IMR-90 (cell line): ENCODE results near the gene TP53I11. TPM values are rescaled to one million over a fixed set of nuclear protein-coding genes. Genes with fewer than 3 reads are reported as not detected.

Experiments
- ATAC-seq: fragments of 200-7000 bp; cut with Tn5 transposase; 2 replicates; pipeline ENCODE4 v1.9.1; 2020; ENCODE audit warnings: low read depth, mild to moderate bottlenecking, moderate library complexity
- BruUV-seq: library from RNA; stranded (reverse); fragments of 400-500 nt; replicated peaks from 2 replicates; lab custom pipeline; 2021; lab: Mats Ljungman, UMichigan
- CTCF ChIA-PET: fragments of 300-600 bp; formaldehyde crosslinking; extraction: SDS; loops from one replicate; lab custom pipeline; 2021; ENCODE audit warnings: antibody characterized with exemption; lab: Yijun Ruan, JAX
- POLR2A ChIA-PET: fragments of 300-600 bp; sonication (Branson Sonifier 250); formaldehyde crosslinking; loops from one replicate; lab custom pipeline; 2022; ENCODE audit warnings: antibody characterized with exemption; ENCODE audit not compliant: unreplicated experiment; lab: Charles Lee
- DNase-seq: peaks from one replicate; pipeline ENCODE4 v3.0.0; 2013
- H2AFZ ChIP-seq: replicated peaks from 2 replicates; pipeline ENCODE3; 2013; ENCODE audit warnings: low read length, mild to moderate bottlenecking; ENCODE audit not compliant: poor library complexity
- H2AK5ac ChIP-seq: 2 replicates; pipeline ENCODE4 v1.6.1; 2013; ENCODE audit warnings: low read depth, low read length, inconsistent platforms
- H2AK9ac ChIP-seq: replicated peaks from 2 replicates; pipeline ENCODE3; 2013; ENCODE audit warnings: mild to moderate bottlenecking, low read depth, low read length, moderate library complexity; ENCODE audit not compliant: poor library complexity
- H2BK120ac ChIP-seq: 2 replicates; pipeline ENCODE4 v1.6.1; 2013; ENCODE audit warnings: low read depth, low read length, inconsistent platforms
- H2BK15ac ChIP-seq: 3 replicates; pipeline ENCODE4 v1.6.1; 2013; ENCODE audit warnings: low read depth, low read length, inconsistent platforms
- H2BK20ac ChIP-seq: 2 replicates; pipeline ENCODE4 v1.6.1; 2013; ENCODE audit warnings: low read depth, mild to moderate bottlenecking, inconsistent platforms, low read length, moderate library complexity
- H2BK5ac ChIP-seq: 2 replicates; pipeline ENCODE4 v1.6.1; 2013; ENCODE audit warnings: mild to moderate bottlenecking, low read depth, low read length, inconsistent platforms; ENCODE audit not compliant: poor library complexity, severe bottlenecking
- H3K14ac ChIP-seq: replicated peaks from 2 replicates; pipeline ENCODE4 v1.6.1; 2013; ENCODE audit warnings: low read depth, low read length, inconsistent platforms
- H3K18ac ChIP-seq: 2 replicates; pipeline ENCODE4 v1.6.1; 2013; ENCODE audit warnings: low read depth, low read length, control low read depth
- H3K23ac ChIP-seq: 2 replicates; pipeline ENCODE4 v1.6.1; 2013; ENCODE audit warnings: low read depth, low read length, inconsistent platforms
- H3K27ac ChIP-seq: 2 replicates; pipeline ENCODE4 v1.5.1; 2013; ENCODE audit warnings: mild to moderate bottlenecking, control low read depth, low read length; ENCODE audit not compliant: insufficient read depth
- H3K27me3 ChIP-seq: 2 replicates; pipeline ENCODE4 v1.6.1; 2013; ENCODE audit warnings: low read length; ENCODE audit not compliant: control insufficient read depth, insufficient read depth
- H3K36me3 ChIP-seq: 2 replicates; pipeline ENCODE4 v1.6.1; 2013; ENCODE audit warnings: low read length, mixed read lengths; ENCODE audit not compliant: control insufficient read depth, insufficient read depth
- H3K4ac ChIP-seq: 2 replicates; pipeline ENCODE4 v1.6.1; 2013; ENCODE audit warnings: low read depth, low read length, inconsistent platforms
- H3K4me1 ChIP-seq: 2 replicates; pipeline ENCODE4 v1.6.1; 2013; ENCODE audit warnings: low read length, mixed read lengths; ENCODE audit not compliant: control insufficient read depth, insufficient read depth
- H3K4me2 ChIP-seq: 2 replicates; pipeline ENCODE4 v1.6.1; 2013; ENCODE audit warnings: low read depth, mild to moderate bottlenecking, control low read depth, low read length, moderate library complexity
- H3K4me3 ChIP-seq: 2 replicates; pipeline ENCODE4 v1.5.1; 2013; ENCODE audit warnings: low read depth, mild to moderate bottlenecking, control low read depth, low read length, moderate library complexity; ENCODE audit not compliant: insufficient read depth
- H3K56ac ChIP-seq: 2 replicates; pipeline ENCODE4 v1.6.1; 2013; ENCODE audit warnings: low read length, inconsistent platforms; ENCODE audit not compliant: insufficient read depth; ENCODE audit errors: extremely low read depth
- H3K79me1 ChIP-seq, 2 experiments: 2 replicates each; pipeline ENCODE4 v1.6.1; 2013; ENCODE audit warnings: low read length in 2 of 2, inconsistent platforms in 1 of 2, low read depth in 1 of 2
- H3K9ac ChIP-seq: 2 replicates; pipeline ENCODE4 v1.6.1; 2013; ENCODE audit warnings: low read depth, low read length, control low read depth
- H3K9me1 ChIP-seq: 2 replicates; pipeline ENCODE4 v1.6.1; 2013; ENCODE audit warnings: low read length, inconsistent platforms; ENCODE audit not compliant: insufficient read depth
- H3K9me3 ChIP-seq: 2 replicates; pipeline ENCODE4 v1.6.1; 2013; ENCODE audit warnings: low read length; ENCODE audit not compliant: control insufficient read depth, insufficient read depth
- H4K20me1 ChIP-seq: 2 replicates; pipeline ENCODE4 v1.6.1; 2013; ENCODE audit warnings: low read length, inconsistent platforms; ENCODE audit not compliant: insufficient read depth
- H4K5ac ChIP-seq: 2 replicates; pipeline ENCODE4 v1.6.1; 2013; ENCODE audit warnings: mild to moderate bottlenecking, low read depth, low read length, control low read depth
- H4K8ac ChIP-seq, 2 experiments: 2 replicates each; pipeline ENCODE4 v1.6.1; 2013; ENCODE audit warnings: low read depth in 2 of 2, low read length in 2 of 2, control low read depth in 1 of 2, inconsistent platforms in 1 of 2
- H4K91ac ChIP-seq: 2 replicates; pipeline ENCODE4 v1.6.1; 2013; ENCODE audit warnings: low read depth, low read length, inconsistent platforms; ENCODE audit not compliant: insufficient read depth
- BHLHE40 ChIP-seq: fragments of 150-350 bp; IDR thresholded peaks from 2 replicates; pipeline ENCODE4 v1.6.1; 2016; ENCODE audit warnings: mild to moderate bottlenecking, low read depth, low read length
- CEBPB ChIP-seq: IDR thresholded peaks from 2 replicates; pipeline ENCODE4 v1.6.1; 2012; ENCODE audit warnings: low read depth, low read length, improper control_type of control experiment
- CHD1 ChIP-seq: IDR thresholded peaks from 2 replicates; pipeline ENCODE4 v1.6.1; 2012; ENCODE audit warnings: low read depth, low read length, improper control_type of control experiment
- FOS ChIP-seq: fragments of 150-350 bp; IDR thresholded peaks from 2 replicates; pipeline ENCODE4 v1.6.1; 2016; ENCODE audit warnings: low read depth, low read length
- MAFK ChIP-seq: IDR thresholded peaks from 2 replicates; pipeline ENCODE4 v1.6.1; 2012; ENCODE audit warnings: low read depth, low read length, improper control_type of control experiment
- MAZ ChIP-seq: IDR thresholded peaks from 2 replicates; pipeline ENCODE4 v1.6.1; 2012; ENCODE audit warnings: low read depth, mild to moderate bottlenecking, low read length, improper control_type of control experiment, moderate library complexity, borderline replicate concordance
- MXI1 ChIP-seq: IDR thresholded peaks from 2 replicates; pipeline ENCODE4 v1.6.1; 2012; ENCODE audit warnings: low read depth, mild to moderate bottlenecking, low read length, moderate library complexity, borderline replicate concordance
- NFE2L2 ChIP-seq: fragments of 150-350 bp; IDR thresholded peaks from 2 replicates; pipeline ENCODE4 v1.6.1; 2016; ENCODE audit warnings: low read depth, mild to moderate bottlenecking, low read length
- RAD21 ChIP-seq: IDR thresholded peaks from 2 replicates; pipeline ENCODE4 v1.6.1; 2012; ENCODE audit warnings: low read length, improper control_type of control experiment
- RCOR1 ChIP-seq: IDR thresholded peaks from 2 replicates; pipeline ENCODE4 v1.6.1; 2012; ENCODE audit warnings: mild to moderate bottlenecking, low read length, improper control_type of control experiment; ENCODE audit not compliant: insufficient replicate concordance
- SMC3 ChIP-seq: fragments of 150-350 bp; IDR thresholded peaks from 2 replicates; pipeline ENCODE4 v1.6.1; 2016; ENCODE audit warnings: low read depth, mild to moderate bottlenecking, antibody characterized with exemption, low read length, moderate library complexity
- WGBS, 2 experiments: methylation state at CpG; one replicate each; pipeline versions ENCODE4 v1.1.5 to v1.1.7; 2013; ENCODE audit warnings: missing lambda C conversion rate in 2 of 2; ENCODE audit not compliant: insufficient read length in 1 of 2; ENCODE audit errors: extremely low coverage in 2 of 2; 5-methylcytosine and 5-hydroxymethylcytosine counted together
- dilution Hi-C: fragments of 300-500 bp; cut with HindIII; formaldehyde crosslinking; loops from one replicate; pipeline ENCODE4 v1.14.3; 2018; ENCODE audit warnings: low sequenced_read_pairs; ENCODE audit not compliant: unreplicated experiment
- in situ Hi-C: fragments of 300-500 bp; cut with MboI; formaldehyde crosslinking; loops from 3 replicates; pipeline ENCODE4 v1.14.3; 2019; ENCODE audit warnings: low sequenced_read_pairs, inconsistent platforms, mixed read lengths
- intact Hi-C: fragments of 100-400 bp; cut with micrococcal nuclease; formaldehyde crosslinking; loops from 2 replicates; pipeline ENCODE4 v1.10.0; 2022
- polyA plus RNA-seq, 3 experiments: library from polyadenylated mRNA; depleted of rRNA; stranded (reverse); fragments of >200 nt; gene quantifications; 2 replicates each; pipeline ENCODE4 v1.2.3, GENCODE V29; 2012; ENCODE audit warnings: low replicate concordance in 1 of 3
- total RNA-seq: library from RNA; depleted of rRNA; stranded (reverse); fragments of >200 nt; gene quantifications from 2 replicates; pipeline ENCODE4 v1.2.3, GENCODE V29; 2012
- TF ChIP-seq, protein P1 (sequence below): conservative IDR thresholded peaks from 2 replicates; pipeline ENCODE4 v1.5.1; 2012; ENCODE audit warnings: mild to moderate bottlenecking, low read depth, low read length, improper control_type of control experiment
- TF ChIP-seq, protein P2 (sequence below): fragments of 150-350 bp; IDR thresholded peaks from 2 replicates; pipeline ENCODE4 v1.6.1; 2017; ENCODE audit warnings: mild to moderate bottlenecking, antibody characterized with exemption, low read length, low read depth

The TP53I11 gene
- total and polyA plus RNA-seq, 2 of the 4 experiments (the other 2 are of a cell fraction): 3.9 to 22.0 TPM

DNA sequence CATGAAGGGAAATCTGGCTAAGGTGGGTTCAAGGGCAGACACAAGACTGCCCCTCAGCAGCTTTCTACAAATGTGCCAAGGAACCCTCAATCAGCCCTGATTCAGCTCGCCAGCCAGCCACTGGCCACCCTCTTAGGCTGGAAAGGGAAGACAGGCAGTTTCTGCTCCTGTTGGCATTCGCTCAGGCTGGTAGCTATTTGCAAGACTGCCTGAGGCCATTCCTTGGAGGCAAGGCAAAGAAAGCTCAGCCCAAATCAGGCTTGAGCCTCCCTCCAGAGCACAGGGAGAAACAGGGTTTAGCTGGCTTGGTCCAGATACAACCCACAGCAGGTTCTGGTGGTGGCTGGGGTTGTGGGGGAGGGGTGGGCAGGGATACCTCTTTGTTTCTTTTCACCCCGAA lies 19.2 kb downstream of the TP53I11 start:
- no peak for ATAC-seq
- Histone ChIP-seq H3K4me3 (no peak overlapping the region), H3K9ac (no peak overlapping the region), H3K56ac (no peak overlapping the region), H3K79me1 (no peaks in the 10 kb centered on the region), H4K8ac (no peak overlapping the region), H3K27ac (no peak overlapping the region), H2BK120ac (no peak overlapping the region), H2AK5ac (no peak overlapping the region), H4K91ac (no peak overlapping the region), H3K36me3 (peaks cover 21% of the 10 kb centered on the region; the same call in 1 of the 2 replicates), H4K5ac (no peak overlapping the region), H3K18ac (no peak overlapping the region), H3K14ac (no peak overlapping the region), H3K4me2 (no peak overlapping the region), H2BK15ac (no peak overlapping the region), H4K20me1 (peaks cover 4% of the 10 kb centered on the region; the same call in 1 of the 2 replicates), H3K9me3 (no peaks in the 10 kb centered on the region), H2AK9ac (no peak overlapping the region), H2AFZ (no peak overlapping the region), H3K4me1 (no peaks in the 10 kb centered on the region), H3K4ac (no peak overlapping the region), H3K9me1 (no peaks in the 10 kb centered on the region), H3K23ac (no peak overlapping the region), H2BK20ac (no peak overlapping the region), H3K27me3 (no peaks in the 10 kb centered on the region), H2BK5ac (no peak overlapping the region)
- dilution Hi-C loops (no loop called here), intact Hi-C loops (no loop called here), in situ Hi-C loops (loop anchor here (10.0 kb wide), 1 partner anchor 363 kb away; no protein-coding TSS in a partner anchor)
- no TSS peak for BruUV-seq
- WGBS, 2 experiments: no CpG with 5 or more reads among the region's 3 CpGs
- DNase-seq: no peak
- TF ChIP-seq, protein P1, sequence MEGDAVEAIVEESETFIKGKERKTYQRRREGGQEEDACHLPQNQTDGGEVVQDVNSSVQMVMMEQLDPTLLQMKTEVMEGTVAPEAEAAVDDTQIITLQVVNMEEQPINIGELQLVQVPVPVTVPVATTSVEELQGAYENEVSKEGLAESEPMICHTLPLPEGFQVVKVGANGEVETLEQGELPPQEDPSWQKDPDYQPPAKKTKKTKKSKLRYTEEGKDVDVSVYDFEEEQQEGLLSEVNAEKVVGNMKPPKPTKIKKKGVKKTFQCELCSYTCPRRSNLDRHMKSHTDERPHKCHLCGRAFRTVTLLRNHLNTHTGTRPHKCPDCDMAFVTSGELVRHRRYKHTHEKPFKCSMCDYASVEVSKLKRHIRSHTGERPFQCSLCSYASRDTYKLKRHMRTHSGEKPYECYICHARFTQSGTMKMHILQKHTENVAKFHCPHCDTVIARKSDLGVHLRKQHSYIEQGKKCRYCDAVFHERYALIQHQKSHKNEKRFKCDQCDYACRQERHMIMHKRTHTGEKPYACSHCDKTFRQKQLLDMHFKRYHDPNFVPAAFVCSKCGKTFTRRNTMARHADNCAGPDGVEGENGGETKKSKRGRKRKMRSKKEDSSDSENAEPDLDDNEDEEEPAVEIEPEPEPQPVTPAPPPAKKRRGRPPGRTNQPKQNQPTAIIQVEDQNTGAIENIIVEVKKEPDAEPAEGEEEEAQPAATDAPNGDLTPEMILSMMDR: no peak
- TF ChIP-seq BHLHE40: no peak
- no peak for TF ChIP-seq CHD1
- no peak for TF ChIP-seq RAD21
- TF ChIP-seq, protein P2, sequence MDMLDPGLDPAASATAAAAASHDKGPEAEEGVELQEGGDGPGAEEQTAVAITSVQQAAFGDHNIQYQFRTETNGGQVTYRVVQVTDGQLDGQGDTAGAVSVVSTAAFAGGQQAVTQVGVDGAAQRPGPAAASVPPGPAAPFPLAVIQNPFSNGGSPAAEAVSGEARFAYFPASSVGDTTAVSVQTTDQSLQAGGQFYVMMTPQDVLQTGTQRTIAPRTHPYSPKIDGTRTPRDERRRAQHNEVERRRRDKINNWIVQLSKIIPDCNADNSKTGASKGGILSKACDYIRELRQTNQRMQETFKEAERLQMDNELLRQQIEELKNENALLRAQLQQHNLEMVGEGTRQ: no peak
- no peak for TF ChIP-seq MXI1
- no peak for TF ChIP-seq SMC3
- TF ChIP-seq RCOR1: no peak
- TF ChIP-seq NFE2L2: no peak
- no peak for TF ChIP-seq MAFK
- no peak for TF ChIP-seq FOS
- no peak for TF ChIP-seq CEBPB
- TF ChIP-seq MAZ: no peak
- POLR2A ChIA-PET: no interaction called here
- CTCF ChIA-PET: interaction anchor here (0.9 to 1.7 kb wide), 3 partner anchors 171 to 174 kb away, joined by 4 to 10 read pairs (median 4); no protein-coding TSS in a partner anchor
